ENCODE measurements around the gene WASF1.

The WASF1 gene

GRCh38 chr6:110098511-110099116 lies 80.9 kb downstream of the WASF1 start:
- no peak for DNase-seq (ENCODE audit: low spot score)
- in situ Hi-C loops (cut with MboI; ENCODE audit: low sequenced_read_pairs, unreplicated experiment) = no loop called here
- TF ChIP-seq CTCF (IDR thresholded peaks at IDR 0.05; ENCODE audit: borderline replicate concordance, control extremely low read depth, extremely low read depth, insufficient read depth, missing control alignments) = no peak

GRCh38 chr6:110097443-110097842 lies 82.0 kb downstream of the WASF1 start:
- in situ Hi-C loops (cut with MboI; ENCODE audit: low sequenced_read_pairs, unreplicated experiment) = no loop called here
- TF ChIP-seq CTCF (IDR thresholded peaks at IDR 0.05; ENCODE audit: borderline replicate concordance, control extremely low read depth, extremely low read depth, insufficient read depth, missing control alignments) = no peak
- DNase-seq (ENCODE audit: low spot score) = no peak

- DNase-seq (ENCODE audit: low spot score) = no peak
- no peak for TF ChIP-seq CTCF (IDR thresholded peaks at IDR 0.05; ENCODE audit: borderline replicate concordance, control extremely low read depth, extremely low read depth, insufficient read depth, missing control alignments)
- in situ Hi-C loops (cut with MboI; ENCODE audit: low sequenced_read_pairs, unreplicated experiment) = no loop called here
Observed at GRCh38 chr6:110095935-110096334, 83.5 kb downstream of the WASF1 start.

GRCh38 chr6:110095101-110095500 lies 84.4 kb downstream of the WASF1 start:
- DNase-seq (ENCODE audit: low spot score) = no peak
- in situ Hi-C loops (cut with MboI; ENCODE audit: low sequenced_read_pairs, unreplicated experiment) = no loop called here
- no peak for TF ChIP-seq CTCF (IDR thresholded peaks at IDR 0.05; ENCODE audit: borderline replicate concordance, control extremely low read depth, extremely low read depth, insufficient read depth, missing control alignments)

GRCh38 chr6:110093981-110094380 lies 85.5 kb downstream of the WASF1 start:
- in situ Hi-C loops (cut with MboI; ENCODE audit: low sequenced_read_pairs, unreplicated experiment) = no loop called here
- DNase-seq (ENCODE audit: low spot score) = no peak

GRCh38 chr6:110090876-110091275 lies 88.6 kb downstream of the WASF1 start:
- in situ Hi-C loops (cut with MboI; ENCODE audit: low sequenced_read_pairs, unreplicated experiment) = no loop called here
- TF ChIP-seq CTCF (IDR thresholded peaks at IDR 0.05; ENCODE audit: borderline replicate concordance, control extremely low read depth, extremely low read depth, insufficient read depth, missing control alignments) = no peak
- DNase-seq (ENCODE audit: low spot score) = no peak

More at GRCh38 chr6:110093981-110094380, 85.5 kb downstream of the WASF1 start:
- no peak for TF ChIP-seq CTCF (IDR thresholded peaks at IDR 0.05; ENCODE audit: borderline replicate concordance, control extremely low read depth, extremely low read depth, insufficient read depth, missing control alignments)
